SHP77 treated with DMSO at 0.1 percent for 48 hours (cell line): ENCODE results near the gene METTL26.
A peak's percentile ranks its signal among the peaks of the same experiment; 100 is the strongest.

Source experiments
- DNase-seq: peaks from one replicate; lab custom pipeline; 2025; lab: John Stamatoyannopoulos, UW

METTL26 gene

GRCh38 chr16:674968-675883, 39.1 kb upstream of the METTL26 start, which contains the start of gene RHBDL1:
Gene RHBDL1 (plus strand): TSS chr16:675671. CDS start chr16:675791, 120 bp downstream.
- no peak for DNase-seq

- no peak for DNase-seq
Measured at GRCh38 chr16:674214-674881, 38.2 kb upstream of the METTL26 start.

- no peak for DNase-seq
Measured at GRCh38 chr16:673399-673991, 37.4 kb upstream of the METTL26 start.

GRCh38 chr16:672851-673250, 36.7 kb upstream of the METTL26 start:
- DNase-seq, result no peak

GRCh38 chr16:672371-672770, 36.3 kb upstream of the METTL26 start:
- no peak for DNase-seq

- DNase-seq, result no peak
Measured at GRCh38 chr16:671353-672131, 35.4 kb upstream of the METTL26 start.

GRCh38 chr16:670485-671352, 34.6 kb upstream of the METTL26 start:
- DNase-seq, result no peak

GRCh38 chr16:669666-670065, 33.6 kb upstream of the METTL26 start:
- DNase-seq, result no peak

- DNase-seq, result no peak
Measured at GRCh38 chr16:668519-669171, 32.5 kb upstream of the METTL26 start.

- peak; percentile 54 for DNase-seq
Measured at GRCh38 chr16:667780-668518, 31.8 kb upstream of the METTL26 start, which contains the start of gene RHOT2. Gene RHOT2 (plus strand): TSS chr16:668132. CDS start chr16:668200, 68 bp downstream.

- DNase-seq, result no peak
Measured at GRCh38 chr16:667113-667779, 31.1 kb upstream of the METTL26 start.

GRCh38 chr16:666572-666971, 30.5 kb upstream of the METTL26 start:
- DNase-seq, result no peak

- no peak for DNase-seq
Measured at GRCh38 chr16:662597-662996, 26.5 kb upstream of the METTL26 start.

- DNase-seq, result no peak
Measured at GRCh38 chr16:662095-662494, 26.0 kb upstream of the METTL26 start.

- DNase-seq, result no peak
Measured at GRCh38 chr16:661184-661821, 25.2 kb upstream of the METTL26 start.

- peak; percentile 56 for DNase-seq
Measured at GRCh38 chr16:660459-661183, 24.5 kb upstream of the METTL26 start.

- no peak for DNase-seq
Measured at GRCh38 chr16:660132-660458, 24.0 kb upstream of the METTL26 start.

- DNase-seq, result no peak
Measured at GRCh38 chr16:659618-660017, 23.5 kb upstream of the METTL26 start.
